ACC112 (cell line): ENCODE measurements around the gene HLA-DQB2.
"Not testable (repeated sequence)": the region's sequence is repeated elsewhere in the genome, so short reads cannot be mapped to it uniquely, and the experiment has no call there.

Experiments used
- H2AFZ ChIP-seq: fragments of 200-600 bp; sonication (generic); one replicate; pipeline ENCODE4 v1.6.0; 2017; ENCODE audit warnings: antibody characterized with exemption, low read length; ENCODE audit not compliant: unreplicated experiment
- H3K27ac ChIP-seq: fragments of 200-600 bp; sonication (generic); 2 replicates; pipeline ENCODE4 v1.5.1; 2014; ENCODE audit warnings: low read depth, mild to moderate bottlenecking, antibody characterized with exemption, low read length, moderate library complexity
- H3K27me3 ChIP-seq: fragments of 200-600 bp; sonication (generic); 2 replicates; pipeline ENCODE4 v1.6.1; 2014; ENCODE audit warnings: mild to moderate bottlenecking, antibody characterized with exemption, low read length, moderate library complexity, mixed read lengths; ENCODE audit not compliant: insufficient read depth
- H3K36me3 ChIP-seq: fragments of 200-600 bp; sonication (generic); 2 replicates; pipeline ENCODE4 v1.6.1; 2016; ENCODE audit warnings: mild to moderate bottlenecking, antibody characterized with exemption, low read length, moderate library complexity, mixed read lengths; ENCODE audit not compliant: insufficient read depth
- H3K4me1 ChIP-seq: fragments of 200-600 bp; sonication (generic); one replicate; pipeline ENCODE4 v1.6.1; 2016; ENCODE audit warnings: low read length, mixed read lengths; ENCODE audit not compliant: insufficient read depth, unreplicated experiment, control insufficient read depth
- H3K4me3 ChIP-seq: fragments of 200-600 bp; sonication (generic); 2 replicates; pipeline ENCODE4 v1.5.1; 2014; ENCODE audit warnings: mild to moderate bottlenecking, low read depth, low read length
- H3K79me2 ChIP-seq: fragments of 200-600 bp; sonication (generic); one replicate; pipeline ENCODE4 v1.6.0; 2016; ENCODE audit warnings: low read length; ENCODE audit not compliant: control insufficient read depth, unreplicated experiment, insufficient read depth

The HLA-DQB2 gene

DNA sequence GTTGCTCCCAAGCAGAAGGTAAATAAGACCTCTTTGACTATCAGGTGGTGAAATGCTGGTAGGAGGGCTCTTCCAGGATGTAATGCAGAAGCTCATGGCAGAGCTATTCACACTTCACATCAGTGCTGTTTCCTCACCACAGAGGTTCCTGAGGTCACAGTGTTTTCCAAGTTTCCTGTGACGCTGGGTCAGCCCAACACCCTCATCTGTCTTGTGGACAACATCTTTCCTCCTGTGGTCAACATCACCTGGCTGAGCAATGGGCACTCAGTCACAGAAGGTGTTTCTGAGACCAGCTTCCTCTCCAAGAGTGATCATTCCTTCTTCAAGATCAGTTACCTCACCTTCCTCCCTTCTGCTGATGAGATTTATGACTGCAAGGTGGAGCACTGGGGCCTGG, 17.7 kb downstream of the HLA-DQB2 start:
- not testable (repeated sequence) for H3K36me3 ChIP-seq, H3K27ac ChIP-seq, H3K4me1 ChIP-seq, H3K79me2 ChIP-seq, H3K4me3 ChIP-seq, H2AFZ ChIP-seq
- peaks cover 77% of the 10 kb centered on the region for H3K27me3 ChIP-seq

DNA sequence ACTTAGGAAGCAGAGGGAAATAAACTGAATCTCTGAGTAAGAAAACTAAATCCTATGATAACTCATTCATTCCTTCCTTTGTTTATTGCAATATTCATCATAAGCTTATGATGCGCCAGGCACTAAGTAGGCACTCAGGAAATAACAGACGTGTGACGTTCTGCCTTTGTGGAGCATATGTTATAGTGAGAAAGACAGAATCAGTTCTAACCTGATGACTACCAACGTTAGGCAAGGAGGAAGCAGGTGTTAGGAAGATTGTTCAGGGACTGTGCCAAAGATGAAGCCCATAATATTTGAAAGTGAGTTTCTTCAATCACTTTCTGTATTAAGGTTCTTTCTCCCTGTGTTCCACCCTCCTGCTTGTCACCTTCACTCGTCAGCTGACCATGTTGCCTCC, 18.6 kb downstream of the HLA-DQB2 start:
- Histone ChIP-seq H2AFZ (no peak overlapping the region), H3K27ac (no peak overlapping the region), H3K27me3 (peaks cover 73% of the 10 kb centered on the region), H3K36me3 (no peaks in the 10 kb centered on the region), H3K79me2 (no peaks in the 10 kb centered on the region), H3K4me1 (no peaks in the 10 kb centered on the region), H3K4me3 (no peak overlapping the region)

DNA sequence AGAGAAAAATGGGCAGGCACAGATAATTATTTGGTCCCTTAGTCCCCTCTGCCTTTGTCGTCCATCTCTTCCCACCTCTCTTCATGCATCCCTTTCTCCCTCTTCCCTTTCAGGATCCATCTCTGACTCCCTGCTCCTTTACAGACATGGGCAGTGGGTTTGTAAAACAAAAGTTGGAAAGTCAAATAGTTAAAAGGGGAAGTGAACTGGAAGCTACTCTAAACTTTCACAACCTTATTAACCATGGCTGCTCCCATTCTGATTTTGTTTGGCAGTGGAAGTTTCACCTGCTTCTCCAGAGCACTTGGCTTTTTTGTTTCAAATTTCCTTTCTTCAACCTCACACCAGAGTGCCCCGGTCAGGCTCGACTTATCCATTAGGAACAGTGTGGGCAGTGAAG, 21.0 kb downstream of the HLA-DQB2 start:
- Histone ChIP-seq H3K27ac (no peak overlapping the region), H2AFZ (no peak overlapping the region), H3K79me2 (no peaks in the 10 kb centered on the region), H3K4me1 (no peaks in the 10 kb centered on the region), H3K27me3 (peaks cover 79% of the 10 kb centered on the region), H3K4me3 (no peak overlapping the region), H3K36me3 (no peaks in the 10 kb centered on the region)

DNA sequence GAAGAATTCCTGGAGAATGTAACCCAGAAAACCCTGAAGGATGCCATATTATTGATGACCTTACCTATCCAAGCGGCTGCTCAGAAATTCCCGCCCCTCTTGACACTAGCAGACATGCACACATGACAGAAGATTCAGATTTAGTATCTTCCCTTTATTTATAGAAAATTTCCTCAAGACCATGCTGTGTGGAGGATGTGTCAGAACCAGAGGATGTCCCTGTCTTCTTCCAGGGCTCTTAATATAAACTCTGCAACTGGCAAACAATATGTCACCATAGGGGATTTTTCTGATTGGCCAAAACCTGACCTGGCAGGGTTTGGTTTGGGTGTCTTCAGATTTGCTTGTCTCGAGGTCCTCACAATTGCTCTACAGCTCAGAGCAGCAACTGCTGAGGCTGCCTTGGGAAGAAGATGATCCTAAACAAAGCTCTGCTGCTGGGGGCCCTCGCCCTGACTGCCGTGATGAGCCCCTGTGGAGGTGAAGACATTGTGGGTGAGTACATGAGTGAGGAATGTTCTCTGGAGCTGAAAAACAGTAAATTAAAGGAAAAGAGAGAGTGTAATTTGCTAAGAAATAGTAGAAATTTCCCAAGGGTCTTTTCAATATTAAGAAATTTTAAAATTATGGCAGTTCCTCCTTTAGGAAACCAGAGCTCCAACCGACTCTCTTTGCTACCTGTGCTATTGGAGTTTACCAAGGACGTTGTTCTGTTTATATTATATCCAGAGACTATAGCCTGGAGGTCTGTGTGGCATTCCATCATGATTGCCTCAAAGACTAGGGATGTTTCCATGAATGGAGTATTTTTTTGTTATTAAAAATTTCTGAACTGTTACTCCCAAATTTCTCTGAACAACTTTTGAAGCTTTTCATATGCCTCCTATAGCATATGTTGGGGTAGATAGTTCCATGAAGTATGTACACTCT, 22.0 kb downstream of the HLA-DQB2 start, which contains the start of gene HLA-DQA2:
HLA-DQA2 (plus strand) TSS at position 361 of the 930 bp plus-strand sequence; CDS start at position 414, 53 bp downstream.
- no peak within 1 kb of the TSS for H3K4me3 ChIP-seq

DNA sequence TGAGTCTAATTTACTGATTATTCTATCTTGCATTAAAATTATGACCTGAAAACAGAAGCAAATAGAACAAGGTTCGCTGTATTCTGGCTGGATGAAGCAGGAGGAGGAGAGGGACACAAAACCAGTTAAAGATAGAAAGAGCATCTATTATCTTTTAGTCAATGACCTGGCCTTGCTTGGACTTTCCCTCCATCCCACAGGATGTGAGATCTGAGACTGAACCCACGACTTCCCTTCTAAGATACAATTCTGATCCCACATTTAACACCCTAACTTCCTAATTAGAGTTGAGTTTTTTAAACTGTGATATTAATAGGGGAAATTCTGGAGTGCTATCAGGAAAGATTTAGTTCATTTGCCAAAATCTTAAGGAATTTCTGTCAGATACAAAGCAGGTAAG, 25.2 kb downstream of the HLA-DQB2 start:
- Histone ChIP-seq H3K4me3 (no peak overlapping the region), H3K79me2 (no peaks in the 10 kb centered on the region), H3K4me1 (no peaks in the 10 kb centered on the region), H3K27me3 (peaks cover 63% of the 10 kb centered on the region), H3K27ac (no peak overlapping the region), H3K36me3 (no peaks in the 10 kb centered on the region), H2AFZ (no peak overlapping the region)

More for the DNA sequence above, 22.0 kb downstream of the HLA-DQB2 start, which contains the start of gene HLA-DQA2:
- Histone ChIP-seq H3K27me3 (peaks cover 75% of the 10 kb centered on the region), H3K36me3 (no peaks in the 10 kb centered on the region), H3K27ac (no peak within 1 kb of the TSS), H2AFZ (no peak within 1 kb of the TSS), H3K79me2 (no peaks in the 10 kb centered on the region), H3K4me1 (no peaks in the 10 kb centered on the region)

DNA sequence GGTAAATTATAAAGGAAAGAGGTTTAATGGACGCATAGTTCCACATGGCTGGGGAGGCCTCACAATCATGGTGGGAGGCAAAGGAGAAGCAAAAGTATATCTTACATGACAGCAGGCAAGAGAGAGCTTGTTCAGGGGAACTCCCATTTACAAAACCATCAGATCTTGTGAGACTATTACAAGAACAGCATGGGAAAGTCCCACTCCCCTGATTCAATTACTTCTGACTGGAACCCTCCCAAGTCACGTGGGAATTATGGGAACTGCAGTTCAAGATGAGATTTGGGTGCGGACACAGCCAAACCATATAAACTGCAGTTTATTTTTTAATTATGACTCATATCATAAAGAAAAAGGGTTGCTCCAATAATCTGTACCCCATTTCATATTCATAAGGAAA, 44.5 kb downstream of the HLA-DQB2 start:
- Histone ChIP-seq H2AFZ (no peak overlapping the region), H3K4me1 (no peaks in the 10 kb centered on the region), H3K27ac (no peak overlapping the region), H3K27me3 (peaks cover 50% of the 10 kb centered on the region), H3K79me2 (no peaks in the 10 kb centered on the region), H3K4me3 (no peak overlapping the region), H3K36me3 (no peaks in the 10 kb centered on the region)

DNA sequence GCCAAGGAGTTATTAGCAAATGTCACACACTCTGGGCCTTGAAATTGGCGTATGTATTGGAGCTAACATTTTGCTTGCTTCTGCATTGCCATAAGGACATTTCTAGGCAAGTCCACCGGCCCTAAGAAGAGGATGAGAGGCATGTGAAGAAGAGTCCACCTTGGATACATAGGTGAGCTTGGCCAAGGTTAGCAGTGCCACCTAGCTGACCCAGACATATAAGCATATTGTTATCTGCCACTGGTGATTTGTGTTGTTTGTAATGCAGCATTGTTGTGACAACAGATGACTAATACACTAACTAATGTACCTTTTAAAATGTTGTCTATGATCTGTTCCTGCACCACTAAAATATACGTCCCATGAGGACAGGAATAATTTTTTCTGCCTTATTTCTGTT, 46.9 kb downstream of the HLA-DQB2 start:
- Histone ChIP-seq H3K36me3 (no peaks in the 10 kb centered on the region), H3K79me2 (no peaks in the 10 kb centered on the region), H3K27ac (no peak overlapping the region), H2AFZ (no peak overlapping the region), H3K4me1 (no peaks in the 10 kb centered on the region), H3K4me3 (no peak overlapping the region), H3K27me3 (peaks cover 53% of the 10 kb centered on the region)

DNA sequence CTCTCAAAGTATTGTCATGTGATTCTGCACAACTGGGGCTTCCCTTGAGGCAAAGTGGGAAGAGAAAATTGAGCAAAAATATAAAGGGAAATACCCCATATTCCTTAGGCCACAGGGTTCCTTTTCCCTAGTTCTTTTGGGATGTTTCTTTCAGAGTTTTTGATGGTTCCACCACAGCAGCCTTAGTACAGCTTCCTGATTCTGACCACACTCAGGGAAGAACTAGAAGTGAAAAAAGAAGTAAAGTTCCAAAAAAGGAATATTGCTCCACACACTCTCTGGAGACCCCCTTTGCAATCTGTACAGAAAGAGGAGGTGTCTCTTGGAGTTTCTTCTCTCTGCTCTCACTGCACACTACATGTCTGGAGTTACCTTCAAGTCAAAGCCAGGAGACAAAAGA, 50.1 kb downstream of the HLA-DQB2 start:
- Histone ChIP-seq H3K4me3 (no peak overlapping the region), H3K4me1 (no peaks in the 10 kb centered on the region), H3K79me2 (no peaks in the 10 kb centered on the region), H2AFZ (no peak overlapping the region), H3K27me3 (peaks cover 46% of the 10 kb centered on the region), H3K27ac (no peak overlapping the region), H3K36me3 (no peaks in the 10 kb centered on the region)

DNA sequence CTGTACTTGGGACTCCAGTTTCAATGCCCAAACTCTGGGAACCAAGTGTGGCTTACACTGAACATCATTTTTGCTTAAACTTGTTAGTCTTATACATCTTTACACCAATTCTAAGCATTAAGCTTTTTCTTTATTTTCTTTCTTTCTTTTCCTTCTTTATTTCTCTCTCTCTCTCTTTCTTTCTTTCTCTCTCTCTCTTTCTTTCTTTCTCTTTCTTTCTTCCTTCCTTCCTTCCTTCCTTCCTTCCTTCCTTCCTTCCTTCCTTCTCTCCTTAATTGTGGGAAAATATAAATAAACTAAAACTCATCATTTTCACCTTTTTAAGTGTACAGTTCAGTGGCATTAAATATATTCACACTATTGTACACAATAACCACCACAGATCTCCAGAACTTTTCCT, 53.7 kb downstream of the HLA-DQB2 start:
- Histone ChIP-seq H3K4me1 (no peaks in the 10 kb centered on the region), H3K79me2 (no peaks in the 10 kb centered on the region), H3K4me3 (no peak overlapping the region), H3K27me3 (peaks cover 37% of the 10 kb centered on the region), H3K27ac (no peak overlapping the region), H3K36me3 (no peaks in the 10 kb centered on the region), H2AFZ (no peak overlapping the region)
